A549 (cell line): ENCODE data around the gene CHMP1B. TPM values are rescaled to one million over a fixed set of nuclear protein-coding genes. Genes with fewer than 3 reads are reported as not detected.
"Not testable (repeated sequence)": the region's sequence is repeated elsewhere in the genome, so short reads cannot be mapped to it uniquely, and the experiment has no call there.

Source experiments
- ATAC-seq, 2 experiments: fragments of 200-7000 bp in 1 of 2; fragments of >200 bp in 1 of 2; cut with Nextera tagmentation in 1 of 2; cut with Tn5 transposase in 1 of 2; 3 replicates each; pipeline versions ENCODE4 v1.8.0 to v1.9.1; 2018 to 2020; ENCODE audit warnings: mild to moderate bottlenecking in 1 of 2, moderate library complexity in 1 of 2
- CTCF ChIA-PET: fragments of 300-600 bp; sonication (Branson Sonifier 250); formaldehyde crosslinking; extraction: SDS; loops from one replicate; lab custom pipeline; 2021; ENCODE audit warnings: antibody characterized with exemption, inconsistent platforms; lab: Yijun Ruan, JAX
- POLR2A ChIA-PET: fragments of 350-600 bp; formaldehyde crosslinking; extraction: SDS; loops from one replicate; lab custom pipeline; 2021; ENCODE audit warnings: antibody characterized with exemption, inconsistent platforms; lab: Yijun Ruan, JAX
- DNase-seq, 2 experiments: peaks; one replicate each; pipeline versions ENCODE4 v3.0.0 to v3.0.0-alpha.2; 2011 to 2016; ENCODE audit warnings: low read depth in 1 of 2, low spot score in 1 of 2
- FAIRE-seq: peaks from 2 replicates; lab custom pipeline; 2011; peaks lifted over from hg19 to GRCh38; lab: Jason Lieb, UNC
- H3K27ac ChIP-seq, 2 experiments: fragments of >200 bp; sonication (Bioruptor Twin); formaldehyde crosslinking; 3 replicates each; pipeline ENCODE4 v1.5.1; 2016 to 2017
- H3K4me1 ChIP-seq: fragments of >200 bp; sonication (Bioruptor Twin); formaldehyde crosslinking; 3 replicates; pipeline ENCODE4 v1.6.1; 2016
- H3K4me2 ChIP-seq: fragments of >200 bp; sonication (Bioruptor Twin); formaldehyde crosslinking; 3 replicates; pipeline ENCODE4 v1.6.1; 2016
- H3K4me3 ChIP-seq: fragments of >200 bp; sonication (Bioruptor Twin); formaldehyde crosslinking; 3 replicates; pipeline ENCODE4 v1.5.1; 2016
- H3K9me3 ChIP-seq: fragments of >200 bp; sonication (Bioruptor Twin); formaldehyde crosslinking; 3 replicates; pipeline ENCODE4 v1.6.1; 2016
- ATOH8 ChIP-seq: fragments of 250-450 bp; sonication (Bioruptor Pico); IDR thresholded peaks from 2 replicates; pipeline ENCODE4 v1.5.0; 2020; ENCODE audit warnings: low read depth, mild to moderate bottlenecking, moderate library complexity
- BCL3 ChIP-seq: fragments of >200 bp; sonication (Bioruptor Twin); formaldehyde crosslinking; IDR thresholded peaks from 3 replicates; pipeline ENCODE4 v1.6.1; 2016
- BHLHE40 ChIP-seq: IDR thresholded peaks from 2 replicates; pipeline ENCODE4 v1.6.1; 2012; ENCODE audit warnings: low read depth, low read length, inconsistent platforms
- CEBPB ChIP-seq, 2 experiments: fragments of >200 bp in 1 of 2; sonication (Bioruptor Twin) in 1 of 2; formaldehyde crosslinking in 1 of 2; IDR thresholded peaks; 2 replicates each; pipeline ENCODE4 v1.6.1; 2012 to 2016
- CHD2 ChIP-seq: fragments of 150-350 bp; IDR thresholded peaks from 2 replicates; pipeline ENCODE4 v1.6.1; 2014; ENCODE audit warnings: low read length; ENCODE audit not compliant: partially characterized antibody
- E2F6 ChIP-seq: IDR thresholded peaks from 2 replicates; pipeline ENCODE4 v1.6.1; 2012; ENCODE audit warnings: low read depth, borderline replicate concordance
- EHMT2 ChIP-seq: fragments of 200-600 bp; sonication (generic); IDR thresholded peaks from 2 replicates; pipeline ENCODE4 v1.6.1; 2016; ENCODE audit warnings: antibody characterized with exemption, low read depth, mild to moderate bottlenecking, moderate library complexity
- ELK1 ChIP-seq: fragments of 150-350 bp; IDR thresholded peaks from 2 replicates; pipeline ENCODE4 v1.6.1; 2014; ENCODE audit warnings: low read depth, mild to moderate bottlenecking, low read length
- ESRRA ChIP-seq: fragments of 150-350 bp; IDR thresholded peaks from 2 replicates; pipeline ENCODE4 v1.6.1; 2014; ENCODE audit warnings: mild to moderate bottlenecking, low read length, borderline replicate concordance
- FOSB ChIP-seq: fragments of 250-450 bp; sonication (Bioruptor Pico); IDR thresholded peaks from 2 replicates; pipeline ENCODE4 v1.5.0; 2020; ENCODE audit warnings: mild to moderate bottlenecking, moderate library complexity
- FOSL2 ChIP-seq, 2 experiments: fragments of 450-650 bp in 1 of 2; fragments of >200 bp in 1 of 2; sonication (Bioruptor Twin) in 1 of 2; formaldehyde crosslinking; IDR thresholded peaks; 2 replicates each; pipeline versions ENCODE4 v1.5.0 to v1.6.1; 2016 to 2020; ENCODE audit warnings: mild to moderate bottlenecking in 1 of 2, moderate library complexity in 1 of 2
- GATA3 ChIP-seq: IDR thresholded peaks from 2 replicates; pipeline ENCODE4 v1.6.1; 2012; ENCODE audit warnings: borderline replicate concordance
- HMGXB4 ChIP-seq: fragments of 250-450 bp; sonication (Bioruptor Pico); IDR thresholded peaks from 2 replicates; pipeline ENCODE4 v1.5.0; 2021; ENCODE audit warnings: mild to moderate bottlenecking, moderate library complexity, borderline replicate concordance
- JUN ChIP-seq, 2 experiments: fragments of >200 bp; sonication (Bioruptor Twin); formaldehyde crosslinking; IDR thresholded peaks; 2 replicates in 1 of 2; 3 replicates in 1 of 2; pipeline ENCODE4 v1.6.1; 2016 to 2017
- JUNB ChIP-seq: fragments of >200 bp; sonication (Bioruptor Twin); formaldehyde crosslinking; IDR thresholded peaks from 2 replicates; pipeline ENCODE4 v1.6.1; 2016
- MAFK ChIP-seq: fragments of 450-650 bp; IDR thresholded peaks from 2 replicates; pipeline ENCODE4 v1.6.1; 2014; ENCODE audit not compliant: partially characterized antibody
- MAZ ChIP-seq: fragments of 150-350 bp; IDR thresholded peaks from 2 replicates; pipeline ENCODE4 v1.6.1; 2014; ENCODE audit warnings: antibody characterized with exemption, low read depth, low read length, borderline replicate concordance
- MYC ChIP-seq: IDR thresholded peaks from 2 replicates; pipeline ENCODE4 v1.6.1; 2012; ENCODE audit warnings: mild to moderate bottlenecking, inconsistent platforms, low read length, improper control_type of control experiment, borderline replicate concordance
- NFE2L2 ChIP-seq: fragments of 150-350 bp; conservative IDR thresholded peaks from 2 replicates; pipeline ENCODE4 v1.6.1; 2014; ENCODE audit warnings: low read length
- NPAS2 ChIP-seq: fragments of 250-450 bp; sonication (Bioruptor Pico); IDR thresholded peaks from 2 replicates; pipeline ENCODE4 v1.8.0; 2022; ENCODE audit warnings: mild to moderate bottlenecking, moderate library complexity, borderline replicate concordance
- NR3C1 ChIP-seq: fragments of >200 bp; sonication (Bioruptor Twin); formaldehyde crosslinking; IDR thresholded peaks from 3 replicates; pipeline ENCODE4 v1.6.1; 2017
- POLR2A ChIP-seq: IDR thresholded peaks from 2 replicates; pipeline ENCODE4 v1.6.1; 2012; ENCODE audit warnings: mild to moderate bottlenecking, low read length
- POLR2AphosphoS2 ChIP-seq: conservative IDR thresholded peaks from 2 replicates; pipeline ENCODE4 v1.6.1; 2012; ENCODE audit warnings: low read length, improper control_type of control experiment, inconsistent platforms
- RAD21 ChIP-seq, 2 experiments: fragments of >200 bp in 1 of 2; sonication (Bioruptor Twin) in 1 of 2; formaldehyde crosslinking in 1 of 2; IDR thresholded peaks in 1 of 2; conservative IDR thresholded peaks in 1 of 2; 2 replicates in 1 of 2; 3 replicates in 1 of 2; pipeline ENCODE4 v1.6.1; 2012 to 2018; ENCODE audit warnings: inconsistent platforms in 1 of 2
- RARB ChIP-seq: fragments of 250-450 bp; sonication (Bioruptor Pico); IDR thresholded peaks from 2 replicates; pipeline ENCODE4 v1.8.0; 2021; ENCODE audit warnings: mild to moderate bottlenecking, moderate library complexity
- RCOR1 ChIP-seq: fragments of 150-350 bp; IDR thresholded peaks from 2 replicates; pipeline ENCODE4 v1.6.1; 2014; ENCODE audit warnings: antibody characterized with exemption, low read length, low read depth
- RNF2 ChIP-seq: fragments of 200-600 bp; sonication (generic); IDR thresholded peaks from 2 replicates; pipeline ENCODE4 v1.6.1; 2016; ENCODE audit warnings: low read depth, mild to moderate bottlenecking, antibody characterized with exemption, moderate library complexity, borderline replicate concordance
- SMC3 ChIP-seq: fragments of >200 bp; sonication (Bioruptor Twin); formaldehyde crosslinking; IDR thresholded peaks from 3 replicates; pipeline ENCODE4 v1.6.1; 2018; ENCODE audit warnings: inconsistent platforms
- TFCP2L1 ChIP-seq: fragments of 250-450 bp; sonication (Bioruptor Pico); IDR thresholded peaks from 2 replicates; pipeline ENCODE4 v1.5.0; 2021; ENCODE audit warnings: mild to moderate bottlenecking
- ZFP36 ChIP-seq: fragments of 450-650 bp; IDR thresholded peaks from 2 replicates; pipeline ENCODE4 v1.6.1; 2014; ENCODE audit warnings: borderline replicate concordance; ENCODE audit not compliant: partially characterized antibody
- WGBS: methylation state at CpG from one replicate; pipeline ENCODE4 v1.1.6; 2017; ENCODE audit errors: missing lambda C conversion rate; 5-methylcytosine and 5-hydroxymethylcytosine counted together
- polyA plus RNA-seq, 4 experiments: library from polyadenylated mRNA; depleted of rRNA in 3 of 4; stranded (reverse); fragments of >200 nt; fragmentation: RNase III in 1 of 4; extraction: RNeasy Plus Mini Kit Qiagen cat#74134 plus additional on column Dnase treatment in 1 of 4; gene quantifications; 2 replicates in 3 of 4; 3 replicates in 1 of 4; pipeline ENCODE4 v1.2.3, GENCODE V29; 2011 to 2017

Gene CHMP1B
- polyA plus RNA-seq, 2 of the 4 experiments (the other 2 are of a cell fraction), result 44.9 to 60.8 TPM

GRCh38 chr18:11854554-11854953, 3.3 kb downstream of the CHMP1B start:
- FAIRE-seq, DNase-seq, H3K9me3 ChIP-seq, POLR2A ChIA-PET, ATAC-seq, H3K4me3 ChIP-seq: not testable (repeated sequence)
- Histone ChIP-seq H3K4me1 (peaks cover 38% of the 10 kb centered on the region), H3K27ac (peak overlapping the region; percentile 98 to 99), H3K4me2 (peak overlapping the region; percentile 75)
- 0 out of 4 replicates have a peak, but pooled peaks of 1 of the 2 experiments have one; percentile 17 for TF ChIP-seq CEBPB (IDR thresholded peaks at IDR 0.05)
- CTCF ChIA-PET, result interaction anchor here (1.2 to 1.5 kb wide), 2 partner anchors 83 to 118 kb away, joined by 3 read pairs; no protein-coding TSS in a partner anchor
- 92% methylated on average over 6 of the region's 6 CpGs for WGBS

GRCh38 chr18:11857177-11857887, 6.1 kb downstream of the CHMP1B start:
- ATAC-seq (peak; percentile 87 to 91), FAIRE-seq (peak; percentile 91), DNase-seq (peak; percentile 90 to 99)
- ChIA-PET CTCF (no interaction called here), POLR2A (interaction anchor here (1.2 kb wide), 1 partner anchor 123 kb away, joined by 5 read pairs; no protein-coding TSS in a partner anchor)
- Histone ChIP-seq H3K9me3 (no peaks in the 10 kb centered on the region), H3K4me3 (peak overlapping the region; percentile 54), H3K4me2 (peak overlapping the region; percentile 75), H3K4me1 (peaks cover 53% of the 10 kb centered on the region), H3K27ac (peak overlapping the region; percentile 98 to 99)
- WGBS, result 0% methylated on average over 11 of the region's 11 CpGs
- peak; percentile 92 for TF ChIP-seq GATA3
- TF ChIP-seq NPAS2 (CRISPR knock-in tag), result no peak
- no peak for TF ChIP-seq MYC
- 0 out of 2 replicates have a peak, but pooled peaks have one; percentile 42 for TF ChIP-seq E2F6
- no peak for TF ChIP-seq SMC3
- 0 out of 2 replicates have a peak, but pooled peaks have one; percentile 12 for TF ChIP-seq FOSB
- peak; percentile 95 for TF ChIP-seq FOSL2 (IDR thresholded peaks at IDR 0.05)
- peak; percentile 98 for TF ChIP-seq FOSL2 (CRISPR knock-in tag; IDR thresholded peaks at IDR 0.05)
- TF ChIP-seq POLR2AphosphoS2, result peak; percentile 66
- TF ChIP-seq ESRRA, result peak; percentile 43; the same call in 1 of the 2 replicates
- no peak for TF ChIP-seq ELK1
- TF ChIP-seq RARB (CRISPR knock-in tag), result no peak
- TF ChIP-seq TFCP2L1 (CRISPR knock-in tag), result no peak
- TF ChIP-seq ZFP36, result no peak
- TF ChIP-seq MAFK, result peak; percentile 99
- no peak for TF ChIP-seq RNF2
- peak; percentile 93 to 94 for TF ChIP-seq JUN (IDR thresholded peaks at IDR 0.05)
- no peak for TF ChIP-seq HMGXB4 (CRISPR knock-in tag)
- TF ChIP-seq NFE2L2, result peak; percentile 89
- no peak for TF ChIP-seq EHMT2
- peak; percentile 96 for TF ChIP-seq JUNB
- TF ChIP-seq MAZ, result no peak
- TF ChIP-seq ATOH8 (CRISPR knock-in tag), result no peak
- TF ChIP-seq CHD2, result no peak
- peak; percentile 33; the same call in 1 of the 2 replicates for TF ChIP-seq POLR2A
- TF ChIP-seq BCL3, result peak; percentile 76; the same call in 1 of the 3 replicates
- peak; percentile 1 to 11; a peak in 1 of 5 replicates for TF ChIP-seq RAD21 (conservative IDR thresholded peaks at IDR 0.05 in 1 of 2, IDR thresholded peaks at IDR 0.05 in 1 of 2)
- TF ChIP-seq CEBPB (IDR thresholded peaks at IDR 0.05), result peak; percentile 64 to 78
- TF ChIP-seq BHLHE40, result peak; percentile 38; the same call in 1 of the 2 replicates
- no peak for TF ChIP-seq NR3C1
- TF ChIP-seq RCOR1, result no peak
